NOMO-1 treated with DMSO at 0.1 percent for 48 hours (cell line): Measurements from ENCODE around the gene CENPC.
"Not testable (repeated sequence)": the region's sequence is repeated elsewhere in the genome, so short reads cannot be mapped to it uniquely, and the experiment has no call there.

Experiments used
- DNase-seq: peaks from one replicate; lab custom pipeline; 2025; ENCODE audit not compliant: unreplicated experiment; lab: John Stamatoyannopoulos, UW

Gene CENPC

GRCh38 chr4:67550857-67551256 is 5.6 kb upstream of the CENPC start:
- no peak for DNase-seq

DNA sequence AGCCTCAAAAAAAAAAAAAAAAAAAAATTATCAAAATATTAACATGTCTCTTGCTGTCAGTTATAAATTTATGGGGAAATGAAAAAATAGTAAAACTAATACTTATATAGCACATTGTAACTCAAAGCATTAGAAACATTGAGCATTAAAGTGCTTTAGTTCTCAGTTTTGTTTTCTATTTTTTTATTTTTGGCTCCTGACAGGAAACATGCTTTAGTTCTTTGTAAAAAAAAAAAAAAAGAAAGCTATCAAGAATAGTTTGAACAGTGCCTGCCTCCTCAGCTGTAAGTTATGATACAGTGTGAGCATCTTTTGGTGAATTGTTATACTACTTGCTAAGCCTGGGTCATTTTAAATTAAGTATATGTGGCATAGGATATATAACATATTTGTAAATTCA is 5.1 kb upstream of the CENPC start:
- DNase-seq = no peak

DNA sequence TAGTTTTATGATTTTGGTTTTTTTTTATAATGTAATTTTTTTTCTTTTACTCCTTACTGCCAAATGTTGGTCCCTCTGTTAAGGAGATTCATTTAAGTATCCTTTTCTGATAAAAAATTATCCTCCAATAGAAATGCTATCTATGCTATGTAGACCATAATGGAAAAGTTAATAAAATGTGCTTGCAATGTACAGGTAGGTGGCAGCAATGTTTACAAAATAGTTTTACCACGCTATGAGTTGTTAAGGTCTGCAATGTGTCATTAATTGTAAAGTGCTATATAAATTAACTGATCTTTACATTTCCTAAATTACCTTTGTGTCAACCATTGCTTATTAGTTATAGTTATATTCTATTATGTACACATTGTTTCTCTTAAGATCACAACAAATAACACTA is 3.8 kb upstream of the CENPC start:
- peak; percentile 52 for DNase-seq

DNA sequence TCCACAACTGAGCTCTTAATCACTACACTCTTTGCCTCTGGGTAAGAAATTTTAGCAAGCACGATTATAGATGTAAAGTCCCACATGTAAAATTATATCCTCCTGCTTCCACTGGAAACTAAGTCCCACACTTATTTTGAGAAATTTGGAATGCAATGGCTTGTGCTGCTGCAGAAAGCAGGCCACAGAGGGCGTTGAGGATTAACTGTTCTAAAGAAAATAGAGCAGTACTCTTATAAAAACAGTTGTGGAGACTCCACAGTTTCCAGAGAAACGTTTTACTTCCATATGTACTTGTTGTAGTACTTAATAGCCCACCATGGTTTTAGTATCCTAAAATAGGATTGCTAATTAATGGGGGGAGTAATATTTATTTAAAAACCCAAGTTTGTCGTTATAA is 1.7 kb upstream of the CENPC start:
- no peak for DNase-seq

DNA sequence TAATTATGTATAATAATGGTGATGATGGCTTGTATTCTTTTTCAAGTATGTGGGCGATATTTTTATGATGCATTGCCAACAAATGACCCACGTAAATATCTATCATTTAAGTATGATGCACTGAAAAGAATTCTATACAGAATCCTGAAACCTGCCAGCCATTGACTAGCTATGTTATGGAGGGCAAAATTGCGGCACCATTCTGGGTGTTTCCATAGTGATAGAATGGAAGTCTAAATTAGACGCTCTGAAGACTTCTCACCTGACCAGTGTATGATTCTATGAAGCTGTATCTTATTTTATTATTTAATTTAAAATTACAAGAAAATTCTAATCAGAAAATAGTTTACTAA is 677 bp upstream of the CENPC start:
- DNase-seq = no peak

GRCh38 chr4:67542076-67542475 is 3.2 kb downstream of the CENPC start:
- DNase-seq = no peak

GRCh38 chr4:67539830-67540229 is 5.5 kb downstream of the CENPC start:
- DNase-seq = no peak

- no peak for DNase-seq
Measured at GRCh38 chr4:67535280-67535840, 9.9 kb downstream of the CENPC start.

DNA sequence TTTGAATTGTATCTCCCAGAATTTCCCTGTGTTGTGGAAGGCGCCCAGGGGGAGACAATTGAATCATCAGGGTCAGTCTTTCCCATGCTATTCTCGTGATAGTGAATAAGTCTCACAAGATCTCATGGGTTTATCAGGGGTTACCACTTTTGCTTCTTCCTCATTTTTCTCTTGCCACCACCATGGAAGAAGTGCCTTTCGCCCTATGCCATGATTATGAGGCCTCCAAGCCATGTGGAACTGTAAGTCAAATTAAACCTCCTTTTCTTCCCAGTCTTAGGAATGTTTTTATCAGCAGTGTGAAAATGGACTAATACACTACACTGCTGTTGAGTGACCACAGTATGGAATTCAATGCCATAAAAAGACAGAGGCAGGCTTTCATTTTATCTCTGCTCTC is 12.2 kb downstream of the CENPC start:
- DNase-seq = no peak

DNA sequence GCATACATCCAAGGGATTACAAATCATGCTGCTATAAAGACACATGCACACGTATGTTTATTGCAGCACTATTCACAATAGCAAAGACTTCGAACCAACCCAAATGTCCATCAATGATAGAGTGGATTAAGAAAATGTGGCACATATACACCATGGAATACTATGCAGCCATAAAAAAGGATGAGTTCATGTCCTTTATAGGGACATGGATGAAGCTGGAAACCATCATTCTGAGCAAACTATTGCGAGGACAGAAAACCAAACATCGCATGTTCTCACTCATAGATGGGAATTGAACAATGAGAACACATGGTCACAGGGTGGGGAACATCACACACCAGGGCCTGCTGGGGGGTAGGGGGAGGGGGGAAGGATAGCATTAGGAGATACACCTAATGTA is 12.9 kb downstream of the CENPC start:
- DNase-seq = not testable (repeated sequence)

DNA sequence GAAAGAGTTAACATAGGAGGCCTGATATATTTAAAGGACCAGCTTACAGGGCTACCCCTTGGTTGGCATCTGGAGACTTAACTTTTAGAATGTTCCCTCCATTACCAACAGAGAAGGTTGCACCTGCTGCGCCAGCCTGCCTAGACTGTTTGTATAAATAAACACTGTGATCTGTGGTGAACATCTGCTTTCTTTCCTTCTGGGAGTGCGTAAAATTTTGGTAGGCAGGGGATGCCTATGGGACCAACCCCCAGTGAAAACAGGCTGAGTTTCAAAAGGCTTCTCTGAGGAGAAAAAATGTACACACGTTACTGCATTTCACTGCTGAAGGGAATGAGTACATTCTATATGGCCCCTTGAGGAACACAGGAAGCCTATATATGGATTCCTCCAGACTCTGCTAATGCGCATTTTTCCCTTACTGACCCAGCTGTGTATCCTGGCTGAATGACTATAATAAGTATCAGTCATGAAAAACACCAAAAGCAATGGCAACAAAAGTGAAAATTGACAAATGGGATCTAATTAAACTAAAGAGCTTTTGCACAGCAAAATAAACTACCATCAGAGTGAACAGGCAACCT is 13.8 kb downstream of the CENPC start:
- no peak for DNase-seq

GRCh38 chr4:67524140-67524539 is 21.2 kb downstream of the CENPC start:
- not testable (repeated sequence) for DNase-seq

- no peak for DNase-seq
Measured at GRCh38 chr4:67522851-67523671, 22.2 kb downstream of the CENPC start.

- no peak for DNase-seq
Measured at GRCh38 chr4:67522230-67522629, 23.1 kb downstream of the CENPC start.

DNA sequence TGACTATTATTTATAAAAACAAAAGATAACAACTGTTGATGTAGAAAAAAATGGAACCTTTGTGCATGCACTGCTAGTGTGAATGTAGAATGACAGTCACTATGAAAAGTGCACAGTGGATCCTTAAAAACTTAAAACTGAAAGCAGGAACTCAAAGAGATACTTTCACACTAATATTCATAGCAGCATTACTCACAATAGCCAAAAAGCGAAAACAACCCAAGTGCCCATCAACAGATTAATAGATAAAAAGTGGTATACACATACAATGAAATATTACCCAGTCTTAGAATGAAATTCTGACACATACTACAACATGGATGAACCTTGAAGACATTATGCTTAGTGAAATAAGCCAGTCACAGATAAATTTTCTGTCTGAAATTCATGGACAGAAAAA is 23.8 kb downstream of the CENPC start:
- no peak for DNase-seq

- DNase-seq = no peak
Measured at GRCh38 chr4:67520141-67520540, 25.2 kb downstream of the CENPC start.

DNA sequence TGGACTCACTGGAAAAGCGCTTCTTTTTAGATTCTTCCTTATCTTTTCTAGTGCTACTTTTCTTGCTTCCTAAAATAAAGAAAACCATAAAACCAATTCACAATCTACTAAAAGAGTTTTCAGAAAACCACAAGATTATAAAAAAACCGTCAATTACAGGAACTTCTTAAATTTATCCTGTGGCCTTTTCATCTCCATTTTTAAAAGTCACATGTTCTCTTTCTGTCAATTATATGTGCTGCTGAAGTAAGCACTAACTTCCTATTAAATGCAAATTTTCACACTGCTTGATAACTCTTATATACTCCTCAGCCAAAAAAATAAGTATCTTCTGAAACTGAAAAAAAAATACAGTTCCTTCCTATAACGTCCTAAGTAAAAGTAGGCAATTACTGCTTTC is 32.8 kb downstream of the CENPC start:
- peak; percentile 76 for DNase-seq

DNA sequence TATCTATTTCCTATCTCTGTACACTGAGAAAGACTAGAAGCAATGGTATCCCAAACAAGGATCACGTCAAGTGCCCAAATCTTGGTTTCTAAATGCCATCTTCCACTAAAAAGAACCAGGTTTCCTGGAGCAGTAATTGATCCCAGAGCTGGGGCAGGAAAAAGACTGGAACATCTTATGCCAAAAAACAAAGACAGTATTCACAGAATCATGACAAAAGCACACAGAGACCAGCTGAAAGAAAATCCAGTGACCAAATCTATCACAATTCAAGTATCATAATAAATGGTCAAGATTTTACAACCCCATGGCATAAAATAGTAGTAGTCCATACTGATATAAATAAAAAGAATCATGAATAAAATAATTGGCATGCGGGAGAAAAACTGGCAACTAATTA is 44.9 kb downstream of the CENPC start:
- DNase-seq = no peak

DNA sequence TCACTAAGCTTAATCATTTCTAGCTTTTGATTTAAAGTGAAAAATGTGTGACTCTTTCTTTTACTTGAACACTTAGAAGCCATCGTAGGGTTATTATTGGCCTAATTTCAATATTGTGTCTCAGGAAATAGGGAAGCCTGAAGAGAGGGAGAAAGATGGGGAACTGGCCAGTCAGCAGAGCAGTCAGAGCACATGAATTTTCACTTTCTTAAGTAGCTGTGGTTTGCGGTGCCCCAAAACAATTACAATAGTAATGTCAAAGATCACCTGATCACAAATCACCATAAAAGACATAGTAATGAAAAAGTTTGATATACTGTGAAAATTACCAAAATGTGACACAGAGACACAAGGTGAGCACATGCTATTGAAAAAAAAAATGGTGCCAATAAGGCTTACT is 45.5 kb downstream of the CENPC start:
- DNase-seq = no peak

DNA sequence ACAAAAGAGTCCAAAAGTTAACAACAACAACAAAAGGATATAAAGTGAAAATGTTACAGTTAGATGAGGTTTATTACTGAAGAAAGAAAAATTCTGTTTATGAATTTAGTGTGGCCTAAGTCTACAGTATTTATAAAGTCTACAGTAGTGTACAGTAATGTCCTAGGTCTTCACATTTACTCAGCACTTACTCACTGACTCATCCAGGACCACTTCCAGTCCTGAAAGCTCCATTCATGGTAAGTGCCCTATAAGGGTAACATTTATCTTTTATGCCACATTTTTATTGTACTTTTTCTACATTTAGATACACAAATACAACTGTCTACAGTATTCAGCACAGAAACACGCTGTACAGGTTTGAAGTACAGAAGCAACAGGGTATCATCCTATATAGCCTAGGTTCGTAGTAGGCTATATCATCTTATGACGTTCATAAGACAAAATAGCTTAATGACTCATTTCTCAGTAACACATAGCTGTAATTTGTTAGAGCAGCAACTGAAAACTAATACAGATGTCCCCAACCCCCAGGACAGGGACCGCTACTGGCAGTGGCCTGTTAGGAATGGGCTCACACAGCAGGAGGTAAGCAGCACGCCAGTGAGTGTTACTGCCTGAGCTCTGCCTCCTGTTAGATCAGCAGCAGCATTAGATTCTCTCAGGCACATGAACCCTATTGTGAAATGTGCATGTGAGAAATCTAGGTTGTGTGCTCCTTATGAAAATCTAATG is 61.3 kb downstream of the CENPC start:
- no peak for DNase-seq

DNA sequence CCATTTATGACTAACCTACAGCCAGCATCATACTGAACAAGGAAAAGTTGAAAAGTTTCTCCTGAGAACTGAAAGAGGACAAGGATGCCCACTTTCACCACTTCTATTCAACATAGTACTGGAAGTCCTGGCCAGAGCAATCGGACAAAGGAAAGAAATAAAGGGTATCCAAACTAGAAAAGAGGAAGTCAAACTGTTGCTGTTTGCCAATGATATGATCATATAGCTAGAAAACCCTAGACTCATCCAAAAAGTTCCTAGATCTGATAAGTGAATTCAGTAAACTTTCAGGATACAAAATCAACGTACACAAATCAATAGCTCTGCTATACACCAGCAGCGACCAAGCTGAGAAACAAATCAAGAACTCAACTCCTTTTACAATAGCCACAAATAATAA is 64.5 kb downstream of the CENPC start:
- DNase-seq = no peak

DNA sequence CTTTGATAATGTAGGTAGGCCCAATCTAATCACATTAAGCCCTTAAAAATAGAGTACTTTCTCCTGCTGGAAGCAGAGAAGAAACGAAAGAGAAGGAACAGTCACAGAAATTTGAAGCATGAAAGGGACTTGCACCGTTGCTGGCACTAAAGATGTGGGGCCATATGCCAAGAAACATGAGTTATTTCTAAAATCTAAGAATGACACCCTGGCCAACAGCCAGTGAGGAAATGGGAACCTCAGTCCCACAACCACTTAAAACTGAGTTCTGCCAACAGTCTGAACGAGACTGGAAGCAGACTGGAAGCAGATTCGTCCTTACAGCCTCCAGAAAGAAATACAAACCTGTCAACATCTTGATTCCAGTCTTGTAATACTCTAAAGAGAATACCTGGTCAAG is 70.1 kb downstream of the CENPC start:
- DNase-seq = no peak
